Measurements from ENCODE around the gene HTRA3.

Gene HTRA3

GRCh38 chr4:8306511-8307021 is 37.0 kb downstream of the HTRA3 start:
- no peak for TF ChIP-seq CTCF (IDR thresholded peaks at IDR 0.05; ENCODE audit: low read depth, low read length)
- DNase-seq (ENCODE audit: low read depth in 2 of 2): peak in 1 of 2 donors; percentile 24
- no peak overlapping the region for H3K4me3 ChIP-seq (replicated peaks in 1 of 2; ENCODE audit: low read depth in 2 of 2, low read length in 2 of 2)

GRCh38 chr4:8307121-8307520 is 37.6 kb downstream of the HTRA3 start:
- H3K4me3 ChIP-seq (replicated peaks in 1 of 2; ENCODE audit: low read depth in 2 of 2, low read length in 2 of 2): no peak overlapping the region
- DNase-seq (ENCODE audit: low read depth in 2 of 2): no peak
- no peak for TF ChIP-seq CTCF (IDR thresholded peaks at IDR 0.05; ENCODE audit: low read depth, low read length)

GRCh38 chr4:8307714-8308113 is 38.2 kb downstream of the HTRA3 start:
- H3K4me3 ChIP-seq (replicated peaks in 1 of 2; ENCODE audit: low read depth in 2 of 2, low read length in 2 of 2): no peak overlapping the region
- no peak for DNase-seq (ENCODE audit: low read depth in 2 of 2)
- no peak for TF ChIP-seq CTCF (IDR thresholded peaks at IDR 0.05; ENCODE audit: low read depth, low read length)

- no peak for TF ChIP-seq CTCF (IDR thresholded peaks at IDR 0.05; ENCODE audit: low read depth, low read length)
- no peak overlapping the region for H3K4me3 ChIP-seq (replicated peaks in 1 of 2; ENCODE audit: low read depth in 2 of 2, low read length in 2 of 2)
- DNase-seq (ENCODE audit: low read depth in 2 of 2): no peak
These were observed 38.6 kb downstream of the HTRA3 start for GRCh38 chr4:8308144-8308543.

- DNase-seq (ENCODE audit: low read depth in 2 of 2): peak; percentile 18 to 59
- TF ChIP-seq CTCF (IDR thresholded peaks at IDR 0.05; ENCODE audit: low read depth, low read length): no peak
- no peak overlapping the region for H3K4me3 ChIP-seq (replicated peaks in 1 of 2; ENCODE audit: low read depth in 2 of 2, low read length in 2 of 2)
These were observed 39.6 kb downstream of the HTRA3 start for GRCh38 chr4:8308856-8309771.

GRCh38 chr4:8310306-8310705 is 40.8 kb downstream of the HTRA3 start:
- no peak for DNase-seq (ENCODE audit: low read depth in 2 of 2)
- TF ChIP-seq CTCF (IDR thresholded peaks at IDR 0.05; ENCODE audit: low read depth, low read length): no peak
- no peak overlapping the region for H3K4me3 ChIP-seq (replicated peaks in 1 of 2; ENCODE audit: low read depth in 2 of 2, low read length in 2 of 2)
